Heart right ventricle (tissue), 16 donors: ENCODE measurements around the gene EFNA1. TPM values are rescaled to one million over a fixed set of nuclear protein-coding genes. Genes with fewer than 3 reads are reported as not detected.

Experiments
- ATAC-seq, 8 donors: fragments of 200-7000 bp; cut with Tn5 transposase; one replicate each; pipeline ENCODE4 v1.9.1; 2020; ENCODE audit warnings: mild to moderate bottlenecking in 8 of 8, moderate library complexity in 8 of 8, moderate number of reproducible peaks in 1 of 8
- DNase-seq, 2 donors: peaks; one replicate each; pipeline ENCODE4 v3.0.0-alpha.2; 2020
- H3K27ac ChIP-seq, 10 donors: fragments of 200-600 bp; sonication (generic) in 2 of 10; one replicate each; pipeline versions ENCODE4 v1.5.0 to v1.8.0; 2020 to 2022; ENCODE audit warnings: mild to moderate bottlenecking in 3 of 10
- H3K27me3 ChIP-seq, 7 donors: fragments of 200-600 bp; one replicate each; pipeline ENCODE4 v1.8.0; 2021 to 2022; ENCODE audit warnings: mild to moderate bottlenecking in 2 of 7
- H3K36me3 ChIP-seq, 9 donors: fragments of 200-600 bp; sonication (generic) in 1 of 9; one replicate each; pipeline versions ENCODE4 v1.5.0 to v1.8.0; 2020 to 2022; ENCODE audit warnings: mild to moderate bottlenecking in 2 of 9
- H3K4me1 ChIP-seq, 9 donors: fragments of 200-600 bp; sonication (generic) in 1 of 9; one replicate each; pipeline versions ENCODE4 v1.5.0 to v1.8.0; 2020 to 2022; ENCODE audit warnings: mild to moderate bottlenecking in 4 of 9
- H3K4me3 ChIP-seq, 10 donors: fragments of 200-600 bp; sonication (generic) in 2 of 10; one replicate each; pipeline versions ENCODE4 v1.5.0 to v1.8.0; 2020 to 2022; ENCODE audit warnings: mild to moderate bottlenecking in 7 of 10, moderate library complexity in 2 of 10
- H3K9me3 ChIP-seq, 11 donors: fragments of 200-600 bp in 10 of 11; sonication (generic) in 2 of 11; one replicate each; pipeline versions ENCODE4 v1.5.0 to v1.8.0; 2013 to 2022; ENCODE audit warnings: mild to moderate bottlenecking in 2 of 11, control low read depth in 1 of 11, moderate library complexity in 1 of 11
- WGBS, 2 donors: extraction: QIAGEN DNeasy Blood & Tissue Kit; methylation state at CpG; one replicate each; pipeline ENCODE4 v1.1.7; 2013; ENCODE audit warnings: inconsistent platforms in 1 of 2; 5-methylcytosine and 5-hydroxymethylcytosine counted together
- intact Hi-C, 10 donors: fragments of 100-400 bp; cut with DNase I; formaldehyde crosslinking; loops; one replicate each; pipeline versions ENCODE4 v1.11.1 to v1.14.2; 2022
- polyA plus RNA-seq, 2 donors: library from polyadenylated mRNA; stranded (reverse); fragments of 200-250 nt; gene quantifications; one replicate each; pipeline ENCODE4 v1.2.3, GENCODE V29; 2013
- total RNA-seq, 10 donors: library from RNA; stranded (reverse); fragmentation: NEBNext Ultra II Directional in 3 of 10; extraction: Animal tissue kit (Norgen Biotek cat#: 25700) in 3 of 10; gene quantifications; one replicate each; pipeline versions ENCODE4 v1.2.1 to v1.2.4, GENCODE V29; 2021 to 2023
- TF ChIP-seq, protein P1 (sequence below), 9 donors: fragments of 200-600 bp; sonication (generic) in 2 of 9; IDR thresholded peaks; one replicate each; pipeline versions ENCODE4 v1.5.0 to v1.8.0; 2021 to 2022; ENCODE audit warnings: antibody characterized with exemption in 9 of 9, mild to moderate bottlenecking in 5 of 9, moderate library complexity in 1 of 9
- donor health status: Arrhythmogenic right ventricular cardiomyopathy.
- donor health status: ischemic (EF 13 %, LVEDD 7.1; RV severe dilation, severe dysfunction).
- donor health status: healthy with polysubstance abuse.
- donor health status: DM: no; HTN: yes; CAD: no.
- donor health status: DM: no; HTN: no; CAD: no.
- donor health status: ischemic (EF 25% LVEDD 6.9; RV normal size, moderate dysfunction).
- donor health status: ischemic (EF 25% LVEDD 5.7; RV mildly dilated, moderate dysfunction).
- donor health status: healthy.
- donor health status: DM: yes; HTN: yes; CAD: no.
- donor health status: Ischemic cardiomyopathy.
- donor health status: ischemic (EF 35%, LVEDD 5.7; RV mildly dilated, moderate dysfunction).
- donor health status: nonischemic (EF 11% LVEDD 7.7; RV severe dilation, severe dysfunction).
- donor health status: DM: yes; HTN: yes; CAD: no.
- donor health status: PGD.
- donor health status: ischemic (EF 29% LVEDD 5.4; RV normal size, mild dysfunction).
- donor health status: nonischemic (EF 23%, LVEDD 6.1; RV moderate dilation, normal function).

EFNA1 gene
- total and polyA plus RNA-seq, 12 donors, result 28.9 to 104 (median 37.2) TPM

DNA sequence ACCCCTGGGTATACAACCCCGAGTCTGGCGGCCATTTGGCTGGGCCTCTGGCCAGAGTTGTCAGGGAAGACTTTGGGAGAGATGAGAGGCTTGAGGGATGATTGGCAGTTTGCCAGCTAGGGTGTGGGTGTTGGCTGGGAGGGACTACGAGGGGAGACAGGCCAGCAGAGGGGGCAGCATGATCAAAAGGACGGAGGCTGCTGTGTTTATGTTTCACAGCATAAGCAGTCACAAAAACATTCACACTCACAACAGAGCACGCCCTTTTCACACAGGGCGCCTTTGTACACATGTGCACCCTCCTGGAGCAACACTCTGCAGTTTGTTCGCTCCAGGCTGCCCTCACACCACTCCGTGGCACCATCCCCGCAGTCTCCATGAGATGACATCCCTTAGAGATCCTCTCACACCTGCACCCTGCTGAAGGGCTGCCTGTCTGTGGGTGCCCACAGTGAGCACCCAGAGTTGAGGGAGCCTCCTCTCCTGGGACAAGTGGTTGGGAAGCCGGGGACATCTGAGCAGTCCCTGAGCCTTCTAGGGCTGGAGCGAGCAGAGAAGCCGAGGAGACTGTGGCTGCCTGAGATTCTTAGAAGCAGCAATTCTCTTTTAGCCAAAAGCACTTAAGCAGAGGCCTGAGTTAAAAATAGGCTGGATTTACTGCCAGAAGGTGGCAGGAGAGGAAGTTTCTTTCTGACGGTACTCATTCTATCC, 33.6 kb upstream of the EFNA1 start:
- 10 to 13% methylated on average over 13 of the region's 13 CpGs for WGBS, 2 donors
- no peaks in the 10 kb centered on the region for H3K9me3 ChIP-seq
- DNase-seq (peak; percentile 40 to 62), ATAC-seq (peak; percentile 23 to 73 (median 60))
- TF ChIP-seq, protein P1, sequence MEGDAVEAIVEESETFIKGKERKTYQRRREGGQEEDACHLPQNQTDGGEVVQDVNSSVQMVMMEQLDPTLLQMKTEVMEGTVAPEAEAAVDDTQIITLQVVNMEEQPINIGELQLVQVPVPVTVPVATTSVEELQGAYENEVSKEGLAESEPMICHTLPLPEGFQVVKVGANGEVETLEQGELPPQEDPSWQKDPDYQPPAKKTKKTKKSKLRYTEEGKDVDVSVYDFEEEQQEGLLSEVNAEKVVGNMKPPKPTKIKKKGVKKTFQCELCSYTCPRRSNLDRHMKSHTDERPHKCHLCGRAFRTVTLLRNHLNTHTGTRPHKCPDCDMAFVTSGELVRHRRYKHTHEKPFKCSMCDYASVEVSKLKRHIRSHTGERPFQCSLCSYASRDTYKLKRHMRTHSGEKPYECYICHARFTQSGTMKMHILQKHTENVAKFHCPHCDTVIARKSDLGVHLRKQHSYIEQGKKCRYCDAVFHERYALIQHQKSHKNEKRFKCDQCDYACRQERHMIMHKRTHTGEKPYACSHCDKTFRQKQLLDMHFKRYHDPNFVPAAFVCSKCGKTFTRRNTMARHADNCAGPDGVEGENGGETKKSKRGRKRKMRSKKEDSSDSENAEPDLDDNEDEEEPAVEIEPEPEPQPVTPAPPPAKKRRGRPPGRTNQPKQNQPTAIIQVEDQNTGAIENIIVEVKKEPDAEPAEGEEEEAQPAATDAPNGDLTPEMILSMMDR (IDR thresholded peaks at IDR 0.05), result peak in 7 of 9 donors; percentile 30 to 61 (median 50)
- H3K27ac ChIP-seq, result peak overlapping the region in 8 of 10 donors; percentile 13 to 68 (median 40)
- peaks cover 0 to 8% (median 0%) of the 10 kb centered on the region in 7 donors for H3K27me3 ChIP-seq
- peak overlapping the region in 1 of 10 donors; percentile 5 for H3K4me3 ChIP-seq
- peaks cover 0 to 25% (median 19%) of the 10 kb centered on the region in 9 donors for H3K4me1 ChIP-seq
- intact Hi-C loops, result loop anchor here (1.0 to 5.0 kb wide), 7 partner anchors 33 to 73 kb away; partner anchors contain the start of gene EFNA1 (in 6 of the 10)
- H3K36me3 ChIP-seq, result no peaks in the 10 kb centered on the region

DNA sequence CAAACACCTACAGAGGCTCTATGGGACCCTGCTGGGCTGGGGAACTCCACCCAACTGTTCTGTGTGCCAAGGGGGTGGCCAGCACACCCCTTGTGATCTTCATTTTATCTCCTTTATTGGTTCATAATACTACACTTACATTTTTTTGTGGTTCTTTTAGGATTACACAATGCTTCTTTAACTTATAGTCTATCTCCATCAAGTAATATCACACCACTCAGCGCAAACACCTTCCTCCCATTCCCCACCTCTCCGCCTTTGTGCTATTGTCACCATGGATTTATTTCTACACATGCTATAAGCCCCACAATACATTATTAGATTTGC, 33.1 kb upstream of the EFNA1 start:
- TF ChIP-seq, protein P1 (IDR thresholded peaks at IDR 0.05), result peak in 1 of 9 donors; percentile 1
- intact Hi-C loops, result loop anchor here in 9 of 10 donors (1.0 to 5.0 kb wide), 5 partner anchors 33 to 73 kb away; partner anchors contain the start of gene EFNA1 (in 6 of the 9)
- Histone ChIP-seq H3K4me1 (peaks cover 0 to 25% (median 19%) of the 10 kb centered on the region in 9 donors), H3K36me3 (no peaks in the 10 kb centered on the region), H3K9me3 (no peaks in the 10 kb centered on the region), H3K4me3 (peak overlapping the region in 1 of 10 donors; percentile 5), H3K27ac (peak overlapping the region in 8 of 10 donors; percentile 13 to 68 (median 40)), H3K27me3 (peaks cover 0 to 8% (median 0%) of the 10 kb centered on the region in 7 donors)
- ATAC-seq, result peak in 1 of 8 donors; percentile 21
- DNase-seq, result no peak
- WGBS, 2 donors, result 86 to 87% methylated on average over 2 of the region's 2 CpGs

DNA sequence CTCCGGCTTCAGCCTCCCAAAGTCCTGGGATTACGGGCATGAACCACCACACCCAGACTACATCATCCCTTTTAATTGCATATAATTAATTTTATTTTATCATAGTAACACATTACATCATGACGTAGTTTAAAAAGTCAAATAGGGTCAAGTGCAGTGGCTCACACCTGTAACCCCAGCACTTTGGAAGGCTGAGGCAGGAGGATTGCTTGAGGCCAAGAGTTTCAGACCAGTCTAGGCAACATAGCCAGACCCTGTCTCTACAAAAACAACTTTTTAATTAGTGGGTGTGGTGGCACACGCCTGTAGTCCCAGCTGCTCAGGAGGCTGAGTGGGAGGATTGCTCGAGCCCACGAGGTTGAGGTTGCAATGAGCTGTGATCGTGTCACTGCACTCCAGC, 28.3 kb upstream of the EFNA1 start:
- ATAC-seq (no peak), DNase-seq (no peak)
- intact Hi-C loops, result no loop called here
- TF ChIP-seq, protein P1 (IDR thresholded peaks at IDR 0.05), result no peak
- no peak overlapping the region for H3K4me3 ChIP-seq
- peaks cover 0 to 21% (median 6%) of the 10 kb centered on the region in 9 donors for H3K4me1 ChIP-seq
- H3K27me3 ChIP-seq, result peaks cover 0 to 8% (median 0%) of the 10 kb centered on the region in 7 donors
- H3K9me3 ChIP-seq, result no peaks in the 10 kb centered on the region
- no peak overlapping the region for H3K27ac ChIP-seq
- WGBS, 2 donors, result 88 to 89% methylated on average over 7 of the region's 7 CpGs
- H3K36me3 ChIP-seq, result no peaks in the 10 kb centered on the region

DNA sequence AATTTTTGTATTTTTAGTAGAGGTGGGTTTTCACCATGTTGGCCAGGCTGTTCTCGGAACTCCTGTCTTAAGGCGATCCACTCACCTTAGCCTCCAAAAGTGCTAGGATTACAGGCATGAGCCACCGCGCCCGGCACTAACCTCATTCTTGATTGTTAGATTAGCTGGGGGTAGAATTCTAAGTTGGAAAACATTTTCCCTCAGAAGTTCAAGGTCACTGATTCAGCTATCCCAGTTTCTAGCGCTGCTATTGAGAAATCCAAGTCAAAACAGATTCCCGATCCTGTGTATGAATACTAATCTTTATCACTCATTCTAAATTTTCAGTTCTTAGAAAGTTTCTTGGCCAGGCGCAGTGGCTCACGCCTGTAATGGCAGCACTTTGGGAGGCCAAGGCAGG, 24.4 kb upstream of the EFNA1 start:
- peaks cover 0 to 34% (median 16%) of the 10 kb centered on the region in 9 donors for H3K4me1 ChIP-seq
- WGBS, 2 donors, result 90 to 95% methylated on average over 9 of the region's 9 CpGs
- no peaks in the 10 kb centered on the region for H3K36me3 ChIP-seq
- peaks cover 0 to 5% (median 0%) of the 10 kb centered on the region in 7 donors for H3K27me3 ChIP-seq
- TF ChIP-seq, protein P1 (IDR thresholded peaks at IDR 0.05), result no peak
- H3K27ac ChIP-seq, result no peak overlapping the region
- ATAC-seq (no peak), DNase-seq (no peak)
- H3K9me3 ChIP-seq, result no peaks in the 10 kb centered on the region
- intact Hi-C loops, result no loop called here
- H3K4me3 ChIP-seq, result no peak overlapping the region
